Aorta (tissue), 5 donors: ENCODE results near the gene TBC1D7. TPM values are rescaled to one million over a fixed set of nuclear protein-coding genes. Genes with fewer than 3 reads are reported as not detected.

Experiments used
- ATAC-seq: fragments of 200-7000 bp; cut with Tn5 transposase; one replicate; pipeline ENCODE4 v1.9.1; 2022; ENCODE audit warnings: moderate library complexity; ENCODE audit not compliant: low FRiP score
- DNase-seq, 2 donors: peaks; one replicate each; pipeline ENCODE4 v3.0.0-alpha.2; 2020
- H3K27ac ChIP-seq, 2 donors: one replicate each; pipeline ENCODE4 v1.5.1; 2013; ENCODE audit warnings: low read length in 2 of 2, mild to moderate bottlenecking in 2 of 2, moderate library complexity in 2 of 2, control low read depth in 1 of 2, inconsistent platforms in 1 of 2, low read depth in 1 of 2
- H3K27me3 ChIP-seq, 2 donors: one replicate each; pipeline ENCODE4 v1.6.1; 2013; ENCODE audit warnings: control low read depth in 1 of 2, low read length in 1 of 2, mild to moderate bottlenecking in 1 of 2, moderate library complexity in 1 of 2; ENCODE audit not compliant: insufficient read depth in 2 of 2, control insufficient read depth in 1 of 2
- H3K36me3 ChIP-seq, 2 donors: one replicate each; pipeline ENCODE4 v1.6.1; 2013; ENCODE audit warnings: control low read depth in 1 of 2, low read length in 1 of 2, mild to moderate bottlenecking in 1 of 2; ENCODE audit not compliant: insufficient read depth in 2 of 2, control insufficient read depth in 1 of 2
- H3K4me1 ChIP-seq, 2 donors: one replicate each; pipeline ENCODE4 v1.6.1; 2013; ENCODE audit warnings: low read length in 2 of 2, control low read depth in 1 of 2, mild to moderate bottlenecking in 1 of 2, moderate library complexity in 1 of 2; ENCODE audit not compliant: insufficient read depth in 2 of 2, control insufficient read depth in 1 of 2
- H3K4me3 ChIP-seq, 2 donors: one replicate each; pipeline ENCODE4 v1.5.1; 2013; ENCODE audit warnings: low read length in 2 of 2, control low read depth in 1 of 2, mild to moderate bottlenecking in 1 of 2
- H3K9me3 ChIP-seq: one replicate; pipeline ENCODE4 v1.6.1; 2013; ENCODE audit warnings: mild to moderate bottlenecking, low read length; ENCODE audit not compliant: control insufficient read depth
- WGBS, 2 donors: extraction: QIAGEN DNeasy Blood & Tissue Kit; methylation state at CpG; one replicate each; pipeline ENCODE4 v1.1.7; 2013; 5-methylcytosine and 5-hydroxymethylcytosine counted together
- intact Hi-C, 2 donors: fragments of 100-400 bp; cut with DNase I; formaldehyde crosslinking; loops; one replicate each; pipeline versions ENCODE4 v1.14.2 to v1.15.0; 2022
- polyA plus RNA-seq, 2 donors: library from polyadenylated mRNA; stranded (reverse); fragments of 200-250 nt; gene quantifications; one replicate each; pipeline ENCODE4 v1.2.3, GENCODE V29; 2013
- total RNA-seq, 2 donors: library from RNA; stranded (reverse); fragmentation: NEBNext Ultra II Directional; extraction: Animal tissue kit (Norgen Biotek cat#: 25700); gene quantifications; one replicate each; pipeline ENCODE4 v1.2.1, GENCODE V29; 2021
- donor health status: healthy with polysubstance abuse.
- donor health status: Bipolar disorder and iron deficiency.
- donor health status: DM: no; HTN: no; CAD: no.
- donor health status: DM: no; HTN: no; CAD: no.
- donor health status: DM: yes; HTN: yes; CAD: no.

Gene TBC1D7
- total and polyA plus RNA-seq, 4 donors: 6.0 to 11.6 (median 9.3) TPM

DNA sequence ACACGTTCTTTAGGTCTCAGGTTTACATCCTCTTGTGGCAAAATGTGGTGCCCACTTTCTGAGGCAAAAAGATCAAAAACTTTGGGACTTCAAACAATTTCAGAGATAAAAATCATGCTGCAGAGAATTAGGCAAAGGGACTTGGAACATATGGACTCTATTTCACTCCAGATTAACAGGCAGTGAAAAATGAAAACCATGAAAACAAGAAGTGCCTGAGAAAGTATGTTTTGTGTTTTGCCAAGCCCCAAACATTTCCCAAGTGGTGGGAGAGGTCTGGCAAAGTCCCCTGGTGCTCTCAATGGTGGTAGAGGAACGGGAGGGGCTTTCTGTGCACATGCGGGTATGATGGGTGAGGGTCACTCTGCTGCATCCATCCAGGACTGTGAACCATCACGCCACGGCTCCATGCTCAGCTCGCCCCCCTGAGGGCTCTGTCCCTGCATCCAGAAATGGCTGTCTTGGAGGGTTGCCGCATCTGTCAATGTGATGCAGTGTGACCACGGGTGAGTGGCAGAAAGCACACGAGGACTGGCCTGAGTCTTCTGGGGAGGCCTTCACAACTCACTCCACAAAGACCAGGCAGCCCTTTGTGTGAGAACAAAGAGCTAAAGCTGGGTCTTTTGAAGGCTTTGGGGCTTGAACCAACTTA, 43.2 kb upstream of the TBC1D7 start:
- Histone ChIP-seq H3K9me3 (no peaks in the 10 kb centered on the region), H3K4me3 (no peak overlapping the region), H3K4me1 (no peaks in the 10 kb centered on the region), H3K36me3 (no peaks in the 10 kb centered on the region), H3K27ac (no peak overlapping the region), H3K27me3 (no peaks in the 10 kb centered on the region)
- no peak for DNase-seq
- ATAC-seq: no peak
- WGBS, 2 donors: 86 to 88% methylated on average over 9 of the region's 9 CpGs
- intact Hi-C loops: loop anchor here in 1 of 2 donors (10.0 kb wide), 1 partner anchor 153 kb away; no protein-coding TSS in a partner anchor

DNA sequence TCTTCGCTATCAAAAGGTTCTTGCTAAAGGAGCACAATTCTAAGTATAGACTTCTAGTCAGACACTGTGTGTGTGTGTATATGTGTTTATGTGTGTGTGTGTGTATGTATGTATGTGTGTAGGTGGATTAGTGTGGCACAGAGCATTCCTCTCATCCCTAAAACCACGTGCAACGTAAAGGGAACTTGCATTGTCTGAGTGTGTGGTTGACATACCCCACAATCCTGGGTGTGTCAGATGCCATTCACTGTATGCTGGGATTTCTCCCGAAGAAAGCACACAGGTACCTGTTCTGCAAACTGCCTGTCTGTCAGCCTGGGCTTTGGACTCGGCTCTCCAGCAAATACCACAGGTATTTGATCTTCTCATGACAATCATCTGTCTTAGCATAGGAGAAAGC, 42.3 kb upstream of the TBC1D7 start:
- H3K27me3 ChIP-seq: no peaks in the 10 kb centered on the region
- ATAC-seq (no peak), DNase-seq (no peak)
- H3K4me1 ChIP-seq: no peaks in the 10 kb centered on the region
- intact Hi-C loops: loop anchor here in 1 of 2 donors (10.0 kb wide), 1 partner anchor 154 kb away; no protein-coding TSS in a partner anchor
- 92 to 94% methylated on average over 5 of the region's 5 CpGs for WGBS, 2 donors
- no peaks in the 10 kb centered on the region for H3K36me3 ChIP-seq
- no peaks in the 10 kb centered on the region for H3K9me3 ChIP-seq
- H3K27ac ChIP-seq: no peak overlapping the region
- H3K4me3 ChIP-seq: no peak overlapping the region

DNA sequence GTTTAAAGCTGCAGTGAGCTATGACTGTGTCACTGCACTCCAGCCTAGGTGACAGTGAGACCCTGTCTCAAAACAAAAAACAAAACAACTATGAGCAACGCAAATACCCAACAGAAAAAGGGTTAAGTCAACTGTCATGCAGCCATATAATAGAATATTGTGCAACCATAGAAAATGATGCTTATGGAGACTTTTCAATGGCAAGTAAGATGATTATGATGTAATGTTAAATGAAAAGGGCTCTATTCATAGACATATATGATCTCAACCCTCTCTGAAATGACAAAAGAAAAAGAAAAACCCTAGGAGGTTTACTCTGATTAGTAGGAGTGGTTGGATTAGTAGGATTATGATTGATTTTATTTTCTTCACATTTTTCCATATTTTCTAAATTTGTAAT, 41.3 kb upstream of the TBC1D7 start:
- H3K27me3 ChIP-seq: no peaks in the 10 kb centered on the region
- H3K4me1 ChIP-seq: no peaks in the 10 kb centered on the region
- intact Hi-C loops: loop anchor here in 1 of 2 donors (10.0 kb wide), 1 partner anchor 65 kb away; no protein-coding TSS in a partner anchor
- 0 to 97% methylated on average over 1 of the region's 1 CpG for WGBS, 2 donors
- no peak overlapping the region for H3K27ac ChIP-seq
- ATAC-seq: no peak
- peaks cover 0 to 4% of the 10 kb centered on the region in 2 donors for H3K36me3 ChIP-seq
- H3K9me3 ChIP-seq: no peaks in the 10 kb centered on the region
- no peak overlapping the region for H3K4me3 ChIP-seq
- no peak for DNase-seq

- peaks cover 0 to 4% of the 10 kb centered on the region in 2 donors for H3K36me3 ChIP-seq
- DNase-seq (no peak), ATAC-seq (no peak)
- no peaks in the 10 kb centered on the region for H3K4me1 ChIP-seq
- H3K27ac ChIP-seq: no peak overlapping the region
- intact Hi-C loops: loop anchor here in 1 of 2 donors (10.0 kb wide), 1 partner anchor 66 kb away; no protein-coding TSS in a partner anchor
- H3K9me3 ChIP-seq: no peaks in the 10 kb centered on the region
- H3K27me3 ChIP-seq: no peaks in the 10 kb centered on the region
- H3K4me3 ChIP-seq: no peak overlapping the region
Measured at GRCh38 chr6:13368731-13369115, 40.4 kb upstream of the TBC1D7 start.

DNA sequence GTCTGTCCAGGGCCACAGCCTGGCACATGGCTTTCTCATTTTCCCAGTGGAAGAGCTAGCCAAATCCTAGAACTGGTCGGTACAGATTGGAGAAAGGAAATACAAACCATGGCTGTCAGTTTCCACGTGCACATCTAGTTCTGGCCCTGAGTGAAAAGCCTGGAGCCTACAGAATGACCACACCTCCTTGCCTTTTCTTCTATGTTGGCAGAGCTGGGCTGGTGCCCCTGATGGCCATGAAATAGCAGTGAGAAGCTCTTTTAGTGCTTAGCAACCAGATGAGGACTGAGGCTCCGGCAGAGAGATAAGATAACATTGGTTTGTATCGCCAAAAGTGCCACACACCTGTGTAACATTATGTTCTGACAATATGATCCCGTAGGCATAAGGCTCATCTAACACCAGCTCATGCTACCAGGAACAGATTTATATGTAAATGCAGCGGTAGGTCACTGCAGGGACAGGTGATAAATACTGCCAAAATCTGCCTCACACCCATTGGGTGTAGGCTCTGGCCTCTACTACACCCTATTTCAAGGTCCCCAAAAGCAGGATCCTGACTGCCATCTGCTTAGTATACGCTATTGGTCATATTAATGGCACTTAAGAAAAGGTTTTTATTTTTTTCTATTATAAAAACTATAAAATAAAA, 39.9 kb upstream of the TBC1D7 start:
- H3K27me3 ChIP-seq: no peaks in the 10 kb centered on the region
- H3K36me3 ChIP-seq: peaks cover 0 to 4% of the 10 kb centered on the region in 2 donors
- WGBS, 2 donors: 62 to 66% methylated on average over 7 of the region's 7 CpGs
- no peak for DNase-seq
- no peaks in the 10 kb centered on the region for H3K4me1 ChIP-seq
- intact Hi-C loops: loop anchor here in 1 of 2 donors (10.0 kb wide), 1 partner anchor 67 kb away; no protein-coding TSS in a partner anchor
- no peaks in the 10 kb centered on the region for H3K9me3 ChIP-seq
- H3K4me3 ChIP-seq: no peak overlapping the region
- no peak overlapping the region for H3K27ac ChIP-seq
- ATAC-seq: no peak

DNA sequence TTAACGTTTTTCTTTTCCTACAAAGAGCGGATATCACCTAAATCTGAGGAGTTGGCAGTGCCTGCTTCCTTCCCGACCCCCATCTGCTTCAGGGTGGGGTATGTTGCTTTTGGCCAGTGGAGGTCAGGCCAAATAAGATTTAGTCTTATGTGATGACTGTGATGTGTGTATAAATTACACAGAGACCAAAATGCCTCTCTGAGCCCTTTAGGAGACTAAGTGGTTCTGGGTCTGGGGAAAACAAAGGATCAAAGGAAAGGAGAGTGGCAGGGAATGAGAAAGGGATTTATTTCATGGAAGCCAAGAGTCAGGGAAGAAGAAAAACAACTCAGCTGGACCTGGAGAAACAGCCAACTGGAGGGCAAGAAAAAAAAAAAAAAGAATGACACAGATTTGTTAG, 39.1 kb upstream of the TBC1D7 start:
- no peaks in the 10 kb centered on the region for H3K9me3 ChIP-seq
- no peaks in the 10 kb centered on the region for H3K4me1 ChIP-seq
- peaks cover 0 to 4% of the 10 kb centered on the region in 2 donors for H3K36me3 ChIP-seq
- no peak overlapping the region for H3K4me3 ChIP-seq
- H3K27ac ChIP-seq: no peak overlapping the region
- 12 to 24% methylated on average over 3 of the region's 3 CpGs for WGBS, 2 donors
- DNase-seq: no peak
- ATAC-seq: no peak
- H3K27me3 ChIP-seq: no peaks in the 10 kb centered on the region
- intact Hi-C loops: loop anchor here in 1 of 2 donors (10.0 kb wide), 1 partner anchor 67 kb away; no protein-coding TSS in a partner anchor

DNA sequence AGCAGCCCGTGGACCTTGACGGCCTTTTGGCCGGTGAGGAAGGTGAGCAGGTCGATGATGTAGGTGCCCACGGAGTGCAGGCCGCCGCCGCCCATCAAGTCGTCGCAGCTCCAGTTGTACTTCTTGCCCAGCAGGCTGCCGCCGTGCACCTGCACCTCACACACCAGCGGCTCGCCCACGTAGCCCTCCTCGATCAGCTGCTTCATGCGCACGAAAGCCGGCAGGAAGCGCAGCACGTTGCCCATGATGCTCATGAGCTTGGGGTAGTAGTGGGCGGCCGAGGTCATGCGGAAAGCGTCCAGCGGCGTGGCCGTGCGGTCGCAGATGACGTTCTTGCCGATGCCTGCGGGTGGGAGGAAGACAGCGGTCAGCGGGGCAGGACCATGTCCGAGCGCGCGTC, 37.0 kb upstream of the TBC1D7 start:
- 98% methylated on average over 39 of the region's 39 CpGs for WGBS, 2 donors
- no peaks in the 10 kb centered on the region for H3K4me1 ChIP-seq

GRCh38 chr6:13364842-13365241, 36.5 kb upstream of the TBC1D7 start:
- peak; percentile 43 for ATAC-seq
- no peak for DNase-seq
- no peak overlapping the region for H3K4me3 ChIP-seq
- 97 to 99% methylated on average over 34 of the region's 34 CpGs for WGBS, 2 donors
- intact Hi-C loops: loop anchor here in 1 of 2 donors (10.0 kb wide), 1 partner anchor 70 kb away; no protein-coding TSS in a partner anchor
- H3K4me1 ChIP-seq: no peaks in the 10 kb centered on the region
- no peak overlapping the region for H3K27ac ChIP-seq
- H3K36me3 ChIP-seq: peaks cover 0 to 4% of the 10 kb centered on the region in 2 donors
- no peaks in the 10 kb centered on the region for H3K9me3 ChIP-seq
- H3K27me3 ChIP-seq: no peaks in the 10 kb centered on the region

More for the DNA sequence above, 37.0 kb upstream of the TBC1D7 start:
- Histone ChIP-seq H3K27ac (no peak overlapping the region), H3K36me3 (peaks cover 0 to 4% of the 10 kb centered on the region in 2 donors), H3K27me3 (no peaks in the 10 kb centered on the region), H3K4me3 (no peak overlapping the region), H3K9me3 (no peaks in the 10 kb centered on the region)
- intact Hi-C loops: loop anchor here in 1 of 2 donors (10.0 kb wide), 1 partner anchor 69 kb away; no protein-coding TSS in a partner anchor
- no peak for ATAC-seq
- no peak for DNase-seq
